ENCODE measurements around the gene TMEM248. TPM values are rescaled to one million over a fixed set of nuclear protein-coding genes. Genes with fewer than 3 reads are reported as not detected.

The TMEM248 gene
- total and polyA plus RNA-seq, 2 of the 8 experiments (the other 6 are each of a cell fraction or from before 2014, with no cell fraction given): 63.6 to 126 TPM

DNA sequence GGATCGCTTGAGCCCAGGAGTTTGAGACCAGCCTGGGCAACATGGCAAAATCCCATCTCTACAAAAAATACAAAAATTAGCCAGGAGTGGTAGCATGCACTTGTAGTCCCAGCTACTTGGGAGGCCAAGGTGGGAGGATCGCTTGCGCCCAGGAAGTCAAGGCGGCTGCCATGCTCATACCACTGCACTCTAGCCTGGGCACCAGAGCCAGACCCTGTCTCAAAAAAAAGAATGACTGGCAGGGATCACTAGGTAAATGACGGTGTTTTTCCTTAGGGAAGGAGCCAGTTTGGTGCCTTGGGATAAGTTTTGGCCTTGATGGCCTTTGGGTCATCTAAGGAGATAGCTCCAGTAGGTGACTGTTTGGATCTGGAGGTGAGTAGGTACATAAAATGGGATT lies 8.9 kb downstream of the TMEM248 start (continued):
- TF ChIP-seq, protein P1, sequence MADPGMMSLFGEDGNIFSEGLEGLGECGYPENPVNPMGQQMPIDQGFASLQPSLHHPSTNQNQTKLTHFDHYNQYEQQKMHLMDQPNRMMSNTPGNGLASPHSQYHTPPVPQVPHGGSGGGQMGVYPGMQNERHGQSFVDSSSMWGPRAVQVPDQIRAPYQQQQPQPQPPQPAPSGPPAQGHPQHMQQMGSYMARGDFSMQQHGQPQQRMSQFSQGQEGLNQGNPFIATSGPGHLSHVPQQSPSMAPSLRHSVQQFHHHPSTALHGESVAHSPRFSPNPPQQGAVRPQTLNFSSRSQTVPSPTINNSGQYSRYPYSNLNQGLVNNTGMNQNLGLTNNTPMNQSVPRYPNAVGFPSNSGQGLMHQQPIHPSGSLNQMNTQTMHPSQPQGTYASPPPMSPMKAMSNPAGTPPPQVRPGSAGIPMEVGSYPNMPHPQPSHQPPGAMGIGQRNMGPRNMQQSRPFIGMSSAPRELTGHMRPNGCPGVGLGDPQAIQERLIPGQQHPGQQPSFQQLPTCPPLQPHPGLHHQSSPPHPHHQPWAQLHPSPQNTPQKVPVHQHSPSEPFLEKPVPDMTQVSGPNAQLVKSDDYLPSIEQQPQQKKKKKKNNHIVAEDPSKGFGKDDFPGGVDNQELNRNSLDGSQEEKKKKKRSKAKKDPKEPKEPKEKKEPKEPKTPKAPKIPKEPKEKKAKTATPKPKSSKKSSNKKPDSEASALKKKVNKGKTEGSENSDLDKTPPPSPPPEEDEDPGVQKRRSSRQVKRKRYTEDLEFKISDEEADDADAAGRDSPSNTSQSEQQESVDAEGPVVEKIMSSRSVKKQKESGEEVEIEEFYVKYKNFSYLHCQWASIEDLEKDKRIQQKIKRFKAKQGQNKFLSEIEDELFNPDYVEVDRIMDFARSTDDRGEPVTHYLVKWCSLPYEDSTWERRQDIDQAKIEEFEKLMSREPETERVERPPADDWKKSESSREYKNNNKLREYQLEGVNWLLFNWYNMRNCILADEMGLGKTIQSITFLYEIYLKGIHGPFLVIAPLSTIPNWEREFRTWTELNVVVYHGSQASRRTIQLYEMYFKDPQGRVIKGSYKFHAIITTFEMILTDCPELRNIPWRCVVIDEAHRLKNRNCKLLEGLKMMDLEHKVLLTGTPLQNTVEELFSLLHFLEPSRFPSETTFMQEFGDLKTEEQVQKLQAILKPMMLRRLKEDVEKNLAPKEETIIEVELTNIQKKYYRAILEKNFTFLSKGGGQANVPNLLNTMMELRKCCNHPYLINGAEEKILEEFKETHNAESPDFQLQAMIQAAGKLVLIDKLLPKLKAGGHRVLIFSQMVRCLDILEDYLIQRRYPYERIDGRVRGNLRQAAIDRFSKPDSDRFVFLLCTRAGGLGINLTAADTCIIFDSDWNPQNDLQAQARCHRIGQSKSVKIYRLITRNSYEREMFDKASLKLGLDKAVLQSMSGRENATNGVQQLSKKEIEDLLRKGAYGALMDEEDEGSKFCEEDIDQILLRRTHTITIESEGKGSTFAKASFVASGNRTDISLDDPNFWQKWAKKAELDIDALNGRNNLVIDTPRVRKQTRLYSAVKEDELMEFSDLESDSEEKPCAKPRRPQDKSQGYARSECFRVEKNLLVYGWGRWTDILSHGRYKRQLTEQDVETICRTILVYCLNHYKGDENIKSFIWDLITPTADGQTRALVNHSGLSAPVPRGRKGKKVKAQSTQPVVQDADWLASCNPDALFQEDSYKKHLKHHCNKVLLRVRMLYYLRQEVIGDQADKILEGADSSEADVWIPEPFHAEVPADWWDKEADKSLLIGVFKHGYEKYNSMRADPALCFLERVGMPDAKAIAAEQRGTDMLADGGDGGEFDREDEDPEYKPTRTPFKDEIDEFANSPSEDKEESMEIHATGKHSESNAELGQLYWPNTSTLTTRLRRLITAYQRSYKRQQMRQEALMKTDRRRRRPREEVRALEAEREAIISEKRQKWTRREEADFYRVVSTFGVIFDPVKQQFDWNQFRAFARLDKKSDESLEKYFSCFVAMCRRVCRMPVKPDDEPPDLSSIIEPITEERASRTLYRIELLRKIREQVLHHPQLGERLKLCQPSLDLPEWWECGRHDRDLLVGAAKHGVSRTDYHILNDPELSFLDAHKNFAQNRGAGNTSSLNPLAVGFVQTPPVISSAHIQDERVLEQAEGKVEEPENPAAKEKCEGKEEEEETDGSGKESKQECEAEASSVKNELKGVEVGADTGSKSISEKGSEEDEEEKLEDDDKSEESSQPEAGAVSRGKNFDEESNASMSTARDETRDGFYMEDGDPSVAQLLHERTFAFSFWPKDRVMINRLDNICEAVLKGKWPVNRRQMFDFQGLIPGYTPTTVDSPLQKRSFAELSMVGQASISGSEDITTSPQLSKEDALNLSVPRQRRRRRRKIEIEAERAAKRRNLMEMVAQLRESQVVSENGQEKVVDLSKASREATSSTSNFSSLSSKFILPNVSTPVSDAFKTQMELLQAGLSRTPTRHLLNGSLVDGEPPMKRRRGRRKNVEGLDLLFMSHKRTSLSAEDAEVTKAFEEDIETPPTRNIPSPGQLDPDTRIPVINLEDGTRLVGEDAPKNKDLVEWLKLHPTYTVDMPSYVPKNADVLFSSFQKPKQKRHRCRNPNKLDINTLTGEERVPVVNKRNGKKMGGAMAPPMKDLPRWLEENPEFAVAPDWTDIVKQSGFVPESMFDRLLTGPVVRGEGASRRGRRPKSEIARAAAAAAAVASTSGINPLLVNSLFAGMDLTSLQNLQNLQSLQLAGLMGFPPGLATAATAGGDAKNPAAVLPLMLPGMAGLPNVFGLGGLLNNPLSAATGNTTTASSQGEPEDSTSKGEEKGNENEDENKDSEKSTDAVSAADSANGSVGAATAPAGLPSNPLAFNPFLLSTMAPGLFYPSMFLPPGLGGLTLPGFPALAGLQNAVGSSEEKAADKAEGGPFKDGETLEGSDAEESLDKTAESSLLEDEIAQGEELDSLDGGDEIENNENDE (IDR thresholded peaks at IDR 0.05; ENCODE audit: insufficient replicate concordance, low read length): no peak
- no peak for TF ChIP-seq TCF12 (IDR thresholded peaks at IDR 0.05; ENCODE audit: low read depth, low read length)
- no peak for TF ChIP-seq HDAC6 (IDR thresholded peaks at IDR 0.05; ENCODE audit: low read depth, low read length)
- TF ChIP-seq JUND (IDR thresholded peaks at IDR 0.05; ENCODE audit: low read length): no peak

Measured in H1 (cell line).